COLO668 (cell line): ENCODE data around the gene TLK1.
"Not testable (repeated sequence)": the region's sequence is repeated elsewhere in the genome, so short reads cannot be mapped to it uniquely, and the experiment has no call there.

ENCODE experiments used
- DNase-seq: peaks from one replicate; lab custom pipeline; 2025; ENCODE audit not compliant: unreplicated experiment; lab: John Stamatoyannopoulos, UW

The TLK1 gene

DNA sequence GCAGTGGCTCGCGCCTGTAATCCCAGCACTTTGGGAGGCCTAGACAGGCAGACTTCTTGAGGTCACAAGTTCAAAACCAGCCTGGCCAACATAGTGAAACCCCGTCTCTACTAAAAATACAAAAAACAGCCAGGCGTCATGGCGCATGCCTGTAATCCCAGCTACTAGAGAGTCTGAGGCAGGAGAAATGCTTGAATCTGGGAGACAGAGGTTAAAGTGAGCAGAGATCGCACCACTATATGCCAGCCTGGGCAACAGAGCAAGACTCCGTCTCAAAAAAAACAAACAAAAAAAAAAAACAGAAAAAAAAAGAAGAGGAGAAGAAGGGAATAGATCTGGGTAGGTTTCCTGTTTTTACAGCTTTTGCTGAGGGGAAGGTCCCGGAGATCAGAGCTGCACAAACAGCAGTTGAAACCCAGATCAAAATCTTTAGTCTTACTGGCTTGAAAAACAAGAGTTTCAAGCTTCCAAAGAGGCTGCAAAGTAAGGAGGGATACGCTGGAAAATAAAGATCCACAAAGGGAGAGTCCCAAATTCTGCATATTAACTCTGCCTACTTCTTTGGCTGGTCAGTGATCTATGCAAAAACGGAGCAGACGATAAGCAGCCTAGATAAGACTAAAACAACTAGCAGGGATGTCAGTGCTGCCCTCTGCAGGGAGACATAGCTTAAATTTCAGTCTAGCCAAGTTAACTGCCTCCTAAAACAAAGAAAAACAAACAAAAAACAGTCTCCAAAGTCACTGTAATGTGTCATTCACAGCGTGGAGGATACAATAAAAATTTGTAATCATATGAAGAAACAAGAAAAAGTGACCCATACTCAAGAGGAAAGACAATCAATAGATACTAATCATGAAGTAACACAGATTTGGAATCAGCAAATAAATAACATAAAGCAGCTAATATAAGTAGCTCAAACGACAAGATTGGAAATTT, 74.1 kb downstream of the TLK1 start:
- peak; percentile 4 for DNase-seq

DNA sequence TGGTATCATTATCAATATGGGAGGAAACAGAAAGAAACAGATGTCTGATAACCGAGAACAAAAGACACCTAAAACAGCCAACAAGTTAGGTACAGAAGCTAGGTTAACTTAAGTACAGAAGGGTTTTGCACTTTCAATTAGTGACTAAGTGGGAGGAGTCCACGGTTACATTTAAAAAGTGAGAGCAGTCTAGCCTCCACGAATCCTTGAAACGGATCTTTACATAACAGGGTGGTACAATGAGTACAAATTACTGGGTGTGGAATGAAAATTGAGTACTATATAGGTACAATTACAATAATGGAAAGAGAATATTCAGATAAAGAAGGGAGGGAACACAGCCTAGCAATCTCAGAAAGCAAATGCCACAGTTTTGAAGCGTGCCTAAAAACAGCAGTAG, 76.6 kb downstream of the TLK1 start:
- DNase-seq, result no peak

DNA sequence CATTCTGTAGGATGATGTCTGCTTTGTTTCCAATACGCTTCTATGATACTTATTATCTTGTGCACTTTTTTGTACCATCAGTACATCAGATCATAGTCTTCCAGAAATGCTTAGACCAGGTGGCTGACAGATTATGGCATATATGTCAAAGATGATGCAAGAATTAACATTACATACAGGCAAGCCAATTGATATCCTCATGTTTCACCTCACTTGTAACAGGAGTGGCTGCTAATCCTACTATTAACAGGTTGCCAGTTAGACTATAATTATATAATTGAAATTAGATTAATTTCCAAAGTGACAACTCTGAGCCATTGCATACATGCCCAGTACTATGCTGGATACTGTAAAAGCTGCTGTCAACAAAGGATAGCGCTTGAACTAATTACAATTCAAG, 77.2 kb downstream of the TLK1 start:
- no peak for DNase-seq

DNA sequence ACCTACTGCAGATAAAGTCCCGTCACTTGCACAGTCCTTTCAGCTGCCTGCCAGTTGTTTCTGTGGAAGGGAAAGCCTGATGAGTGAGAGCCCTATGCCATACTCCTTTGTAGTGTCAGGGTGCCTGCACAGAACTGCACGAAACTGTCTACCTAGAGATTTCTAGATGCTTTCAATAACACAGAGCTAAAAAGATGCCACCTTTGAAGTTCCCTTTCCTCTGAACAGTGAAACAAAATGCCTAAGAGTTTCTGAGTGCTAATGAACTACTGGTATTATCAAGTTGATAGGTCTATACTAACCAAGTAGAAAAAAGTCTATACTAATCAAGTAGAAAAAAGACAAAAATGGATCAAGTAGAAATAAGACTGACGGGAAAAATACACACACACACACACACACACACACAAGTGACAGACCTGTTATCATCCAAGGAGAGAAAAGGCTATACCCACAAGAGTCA, 79.0 kb downstream of the TLK1 start:
- DNase-seq, result no peak

DNA sequence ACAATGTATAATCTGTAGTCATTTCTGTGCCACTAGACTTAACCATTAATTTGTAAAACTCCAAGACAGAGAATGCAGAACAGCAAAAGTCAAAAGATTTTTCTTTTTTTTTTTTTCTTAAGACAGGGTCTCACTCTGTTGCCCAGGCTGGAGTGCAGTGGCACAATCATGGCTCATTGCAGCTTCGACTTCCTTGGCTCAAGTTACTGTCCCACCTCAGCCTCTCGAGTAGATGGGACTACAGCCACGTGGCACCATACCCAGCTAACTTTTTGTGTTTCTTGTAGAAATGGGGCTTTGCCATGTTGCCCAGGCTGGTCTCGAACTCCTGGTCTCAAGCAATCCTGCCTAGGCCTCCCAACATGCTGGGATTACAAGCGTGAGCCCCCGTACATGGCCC, 80.1 kb downstream of the TLK1 start:
- no peak for DNase-seq

DNA sequence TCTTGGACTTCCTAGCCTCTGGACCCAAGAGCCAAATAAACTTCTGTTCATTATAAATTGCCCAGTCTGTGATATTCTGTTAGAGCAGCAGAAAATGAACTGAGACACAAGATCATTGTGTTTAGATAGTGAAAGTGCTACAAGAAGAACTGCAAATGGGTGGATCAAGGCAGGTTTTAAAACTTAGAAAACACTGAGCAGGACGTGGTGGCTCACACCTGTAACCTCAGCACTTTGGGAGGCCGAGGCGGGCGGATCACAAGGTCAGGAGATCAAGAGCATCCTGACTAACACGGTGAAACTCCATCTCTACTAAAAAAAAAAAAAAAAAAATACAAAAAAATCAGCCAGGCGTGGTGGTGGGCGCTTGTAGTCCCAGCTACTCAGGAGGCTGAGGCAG, 84.3 kb downstream of the TLK1 start:
- DNase-seq, result not testable (repeated sequence)

DNA sequence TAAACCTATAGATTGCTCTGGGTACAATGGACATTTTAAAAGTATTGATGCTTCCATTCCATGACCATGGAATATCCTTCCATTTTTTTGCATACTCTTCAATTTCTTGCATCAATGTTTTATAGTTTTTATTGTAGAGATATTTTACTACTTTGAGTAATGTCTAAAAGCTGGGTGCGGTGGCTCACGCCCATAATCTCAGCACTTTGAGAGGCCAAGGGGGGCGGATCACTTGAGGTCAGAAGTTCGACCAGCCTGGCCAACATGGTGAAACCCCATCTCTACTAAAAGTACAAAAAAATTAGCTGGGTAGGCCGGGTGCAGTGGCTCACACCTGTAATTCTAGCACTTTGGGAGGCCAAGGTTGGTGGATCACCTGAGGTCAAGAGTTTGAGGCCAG, 88.5 kb downstream of the TLK1 start:
- no peak for DNase-seq

DNA sequence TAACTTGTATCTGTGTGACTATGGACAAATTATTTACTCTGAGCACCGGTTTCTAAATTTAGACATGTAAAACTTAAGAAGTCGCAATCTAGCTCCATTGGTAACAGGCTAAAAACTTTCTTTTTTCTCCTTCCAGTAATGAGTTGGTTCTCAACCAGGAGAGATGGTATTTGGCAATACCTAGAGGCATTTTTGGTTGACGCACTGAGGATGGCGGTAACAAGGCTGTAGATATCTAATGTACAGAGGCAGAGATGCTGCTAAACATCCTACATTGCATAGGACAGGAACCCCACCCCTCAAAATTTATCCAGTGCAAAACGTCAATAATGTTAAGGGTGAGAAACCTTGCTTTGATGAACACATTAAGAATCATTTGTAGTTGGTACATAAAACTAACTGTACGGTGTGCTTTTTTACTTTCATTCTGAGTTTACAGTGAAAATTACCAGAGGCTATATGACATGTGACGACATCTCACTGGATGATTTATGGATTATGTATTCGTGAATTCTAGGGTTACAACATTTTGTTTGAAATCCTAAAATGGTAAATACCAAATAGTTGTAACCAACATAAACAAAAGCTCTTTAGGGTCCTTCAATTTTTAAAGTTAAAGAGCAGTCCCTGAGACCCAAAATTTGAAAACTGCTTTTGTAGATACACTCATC, 91.3 kb downstream of the TLK1 start:
- no peak for DNase-seq

DNA sequence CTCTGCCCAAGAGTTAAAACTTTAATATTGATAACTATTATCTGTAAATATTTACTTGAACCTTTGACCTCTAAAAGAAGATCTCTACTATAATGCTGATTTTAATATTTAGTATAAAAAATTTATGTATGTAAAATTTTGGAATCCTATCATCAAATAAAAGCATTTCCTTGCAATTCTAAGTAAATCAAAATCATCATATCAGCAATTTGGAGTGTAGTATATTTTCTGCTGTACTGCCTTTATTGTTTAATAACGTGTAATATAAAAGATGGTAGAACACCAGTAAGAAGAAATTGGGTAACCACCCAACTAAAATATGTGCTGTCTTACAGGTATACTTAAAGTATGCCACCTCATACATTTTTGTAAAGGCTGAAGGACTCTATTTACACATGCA, 94.6 kb downstream of the TLK1 start:
- DNase-seq, result no peak

DNA sequence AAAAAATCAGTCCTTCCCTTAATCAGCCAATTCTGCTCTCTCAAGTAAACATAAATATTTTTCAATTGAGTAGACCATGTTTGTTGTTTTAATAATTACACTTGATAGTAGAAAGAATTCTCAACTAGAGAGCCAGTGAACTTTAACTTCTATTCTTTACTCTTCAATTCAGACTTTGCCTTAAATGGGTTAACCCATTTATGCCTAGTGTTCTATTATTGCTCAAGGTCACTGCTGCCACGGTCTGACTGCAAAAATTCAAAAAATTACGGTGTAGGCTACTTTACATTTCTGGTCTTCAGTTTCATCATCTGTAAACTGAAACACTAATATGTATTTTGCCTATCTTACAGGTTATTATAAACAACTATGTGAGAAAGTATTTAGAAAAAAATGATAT, 103.1 kb downstream of the TLK1 start:
- DNase-seq, result no peak

DNA sequence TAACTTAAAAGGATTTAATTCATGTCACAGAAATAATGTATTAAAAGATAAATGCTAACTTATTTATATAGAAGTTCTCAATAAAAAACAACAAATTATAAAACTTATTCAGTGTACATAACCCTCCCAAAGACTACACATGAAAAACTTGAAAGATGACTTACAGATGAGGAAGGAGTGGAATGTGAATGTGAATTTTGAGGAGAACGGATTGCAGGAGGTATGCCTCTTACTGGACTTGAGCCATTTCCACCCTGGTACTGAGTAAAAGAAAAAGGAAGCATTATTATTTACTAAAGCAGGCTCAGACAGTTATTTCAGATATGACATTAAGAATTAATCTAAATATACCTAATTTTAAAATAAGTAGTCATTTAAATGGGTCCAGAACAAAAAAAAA, 104.4 kb downstream of the TLK1 start:
- DNase-seq, result no peak

DNA sequence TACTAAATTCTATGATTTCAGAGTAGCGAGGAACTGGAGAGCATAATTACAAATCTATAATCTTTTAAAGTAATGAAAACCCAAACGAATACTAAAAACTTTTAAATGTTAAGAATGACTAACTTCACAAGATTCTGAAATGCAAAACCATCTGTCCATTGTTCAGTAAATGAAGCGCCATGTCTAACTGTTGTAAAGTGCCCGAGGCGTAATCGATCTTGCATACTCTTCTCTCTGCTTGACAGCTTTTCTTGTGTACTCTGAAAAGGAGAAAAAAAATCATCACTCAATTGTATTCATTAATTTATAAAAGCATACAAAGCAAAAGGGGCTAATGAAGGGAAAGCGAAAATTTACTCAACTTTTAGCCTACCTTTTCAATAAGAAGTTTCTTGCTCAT, 111.0 kb downstream of the TLK1 start:
- no peak for DNase-seq

DNA sequence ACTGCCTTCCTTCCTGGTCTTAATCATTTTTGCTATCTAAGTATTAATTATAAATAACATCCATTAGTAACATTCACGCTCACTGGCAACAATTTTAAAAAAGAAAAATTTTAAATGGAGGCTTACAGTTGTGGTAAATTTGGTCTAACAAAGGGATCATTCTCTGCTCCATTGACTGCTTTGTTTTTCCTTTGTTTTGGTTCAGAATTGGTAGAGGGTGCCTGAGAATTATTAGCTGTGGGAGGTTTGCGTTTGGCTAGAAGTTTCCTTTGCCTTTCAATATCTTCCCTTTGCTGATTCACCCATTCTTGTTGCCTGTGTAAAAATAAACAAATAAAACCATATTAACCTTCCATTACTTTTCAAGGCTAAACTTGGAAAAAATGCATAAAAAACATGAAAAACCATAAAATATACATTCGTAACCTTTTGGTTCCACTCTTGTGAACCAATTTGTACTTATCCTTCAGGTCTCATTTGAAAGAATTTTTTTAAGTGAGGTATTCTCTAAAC, 114.6 kb downstream of the TLK1 start:
- no peak for DNase-seq

DNA sequence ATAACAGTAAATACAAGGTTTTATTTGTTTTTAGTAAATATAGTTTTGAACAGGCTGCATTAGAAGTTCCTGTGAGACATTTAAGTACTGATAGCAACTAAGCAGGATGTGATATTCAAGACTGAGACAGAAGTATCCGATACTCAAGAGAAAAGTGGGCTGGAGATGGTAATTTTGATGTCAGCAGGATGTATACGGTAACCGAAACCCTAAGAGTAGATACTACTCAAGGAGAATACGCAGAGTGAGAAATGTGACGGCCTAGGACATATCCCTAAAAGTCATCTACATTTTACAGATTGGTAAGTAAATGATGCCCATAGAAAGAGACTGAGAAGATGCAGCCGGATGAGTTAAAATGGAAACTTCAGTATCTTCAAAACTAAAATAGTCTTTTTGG, 116.3 kb downstream of the TLK1 start:
- DNase-seq, result no peak

DNA sequence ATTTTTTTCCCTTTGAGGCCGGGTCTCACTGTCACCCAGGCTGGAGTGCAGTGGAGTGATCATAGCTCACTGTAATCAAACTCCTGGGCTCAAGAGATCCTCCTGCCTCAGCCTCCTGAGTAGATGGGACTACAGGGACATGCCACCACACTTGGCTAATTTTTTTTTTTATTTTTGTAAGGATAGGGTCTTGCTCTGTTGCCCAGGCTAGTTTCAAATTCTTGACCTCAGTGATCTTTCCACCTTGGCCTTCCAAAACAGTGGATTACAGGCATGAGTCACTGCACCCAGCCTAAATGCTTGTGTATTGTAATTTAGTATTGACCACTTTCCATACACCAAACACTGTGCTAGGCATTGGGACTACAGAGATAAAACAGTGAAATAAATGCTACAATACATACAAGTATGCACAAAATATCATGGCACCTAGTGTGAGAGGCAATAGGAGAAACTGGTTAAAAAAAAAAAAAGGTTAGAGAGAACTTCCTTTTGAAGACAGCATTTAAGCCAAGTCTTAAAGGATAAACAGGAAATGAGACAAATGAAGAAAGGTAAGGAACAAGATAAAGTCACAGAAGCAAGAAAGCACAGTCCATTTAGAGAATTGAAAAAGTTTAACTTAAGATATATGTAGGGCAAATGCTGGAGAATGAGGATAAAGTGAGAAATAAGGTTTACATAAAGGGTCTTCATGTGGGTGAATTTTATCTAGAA, 118.3 kb downstream of the TLK1 start:
- no peak for DNase-seq

DNA sequence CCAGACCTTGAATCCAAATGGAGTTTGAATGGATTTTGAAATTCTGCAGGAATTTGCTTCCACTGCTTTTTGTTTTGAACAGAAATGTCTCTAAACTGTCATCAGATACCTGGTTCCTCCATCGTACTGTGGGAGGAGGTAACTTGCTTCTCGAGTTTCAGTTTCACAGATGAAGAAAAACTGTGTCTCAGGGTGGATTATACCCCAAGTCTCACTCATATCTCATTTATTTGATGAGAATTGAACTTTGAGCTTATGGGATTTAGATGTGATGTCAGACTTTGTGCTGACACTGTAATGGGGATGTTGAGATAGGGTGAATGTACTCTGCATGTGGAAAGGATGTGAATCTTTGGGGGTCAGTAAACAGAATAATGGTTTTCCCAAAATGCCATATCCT, 124.2 kb downstream of the TLK1 start:
- no peak for DNase-seq

DNA sequence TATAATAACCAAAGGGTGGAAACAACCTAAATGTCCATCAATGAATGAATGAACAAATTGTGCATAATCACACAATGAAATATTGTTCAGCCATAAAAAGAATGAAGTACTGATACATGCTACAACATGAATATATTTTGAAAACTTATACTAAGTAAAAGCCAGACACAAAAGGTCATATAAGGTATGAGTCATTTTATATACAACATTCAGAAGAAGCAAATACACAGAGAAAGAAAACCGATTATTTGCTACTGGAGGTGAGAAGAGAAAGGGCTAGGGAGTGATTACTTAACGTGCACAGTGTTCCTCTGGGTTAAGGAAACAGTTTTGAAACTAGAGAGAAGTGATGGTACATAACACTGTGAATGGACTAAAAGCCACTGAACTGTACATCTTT, 126.4 kb downstream of the TLK1 start:
- no peak for DNase-seq

DNA sequence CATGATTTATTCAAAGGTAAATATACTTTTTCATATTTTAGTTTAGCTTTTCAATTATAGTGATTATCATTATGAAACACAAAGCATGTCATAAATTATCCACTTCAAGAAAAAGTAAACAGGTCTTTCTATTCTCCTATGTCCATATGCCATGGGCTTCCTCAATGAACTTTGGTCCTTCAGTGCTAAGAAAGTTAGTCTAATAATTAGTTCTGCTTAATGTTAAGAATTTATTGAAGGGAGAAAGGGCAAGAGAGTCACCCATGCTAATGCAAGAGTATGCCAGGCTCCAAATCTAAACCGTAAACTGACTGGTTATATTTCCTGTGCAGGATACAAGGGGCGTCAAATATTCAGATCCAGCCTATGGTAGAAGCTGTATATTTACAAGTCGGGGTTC, 135.5 kb downstream of the TLK1 start:
- DNase-seq, result no peak

DNA sequence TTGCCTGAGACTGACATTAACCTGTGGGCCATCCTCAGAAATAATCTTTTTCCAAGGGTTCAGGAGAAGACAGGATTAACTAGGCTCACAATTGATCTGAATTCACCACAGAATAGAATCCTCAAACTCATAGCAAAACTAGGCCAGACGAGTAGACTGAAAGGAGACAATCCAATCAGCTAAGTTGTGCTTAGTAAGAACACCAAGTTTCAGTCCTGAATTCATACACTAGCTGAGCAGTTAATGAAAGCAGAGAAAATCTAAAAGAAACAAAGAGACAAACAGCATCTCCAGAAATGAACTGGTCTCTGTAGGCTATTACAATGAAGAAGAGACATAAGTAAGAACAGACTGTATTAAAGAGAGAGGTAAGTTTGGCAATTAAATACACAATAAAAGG, 142.2 kb downstream of the TLK1 start:
- no peak for DNase-seq

DNA sequence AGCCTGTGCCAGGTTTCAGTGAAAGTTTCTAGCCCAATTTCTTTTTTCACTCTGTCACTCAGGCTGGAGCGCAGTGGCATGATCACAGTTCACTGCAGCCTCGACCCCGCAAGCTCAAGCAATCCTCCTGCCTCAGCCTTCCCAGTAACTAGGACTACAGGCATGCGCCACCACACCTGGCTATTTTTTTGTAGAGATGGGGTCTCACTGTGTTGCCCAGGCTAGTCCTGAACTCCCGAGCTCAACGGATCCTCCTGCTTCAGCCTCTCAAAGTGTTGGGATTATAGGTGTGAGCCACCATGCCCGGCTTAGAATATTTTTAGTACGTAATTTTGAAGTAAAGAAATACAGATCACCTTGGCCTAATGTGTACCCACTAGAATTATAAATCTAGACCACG, 144.6 kb downstream of the TLK1 start:
- no peak for DNase-seq

DNA sequence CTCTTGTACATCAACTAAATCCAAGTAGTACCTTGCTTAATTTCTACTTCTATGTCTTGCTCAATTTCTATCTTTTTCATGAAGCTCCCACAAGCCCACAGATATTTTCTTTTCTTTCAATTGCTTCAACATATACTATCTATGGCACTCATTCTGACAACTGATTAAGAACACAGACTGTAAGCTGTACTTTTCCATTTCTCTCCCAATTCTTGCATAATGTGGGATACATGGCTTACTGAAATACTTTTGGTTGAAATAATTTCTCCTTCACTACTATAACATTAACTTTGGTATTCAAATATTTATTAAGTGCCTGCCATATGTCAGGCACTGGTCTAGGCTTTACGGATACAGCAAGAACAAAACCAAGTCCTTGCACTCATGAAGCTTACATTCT, 146.8 kb downstream of the TLK1 start:
- DNase-seq, result no peak

DNA sequence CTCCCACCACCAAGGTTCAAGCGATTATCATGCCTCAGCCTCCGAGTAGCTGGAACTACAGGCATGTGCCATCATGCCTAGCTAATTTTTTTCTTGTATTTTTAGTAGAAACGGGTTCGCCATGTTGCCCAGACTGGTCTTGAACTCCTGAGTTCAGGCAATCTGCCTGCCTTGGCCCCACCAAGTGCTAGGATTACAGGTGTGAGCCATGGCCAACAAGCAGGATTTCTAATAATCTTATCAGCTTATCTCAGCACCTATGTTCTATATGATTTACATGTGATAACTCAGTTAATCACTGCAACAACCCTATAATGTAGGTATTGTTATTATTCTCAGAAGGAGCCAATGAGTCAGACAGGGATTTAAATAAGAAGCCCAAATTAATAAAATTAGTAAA, 151.3 kb downstream of the TLK1 start:
- no peak for DNase-seq
